ENCODE data around the gene WHRN.
A peak's percentile ranks its signal among the peaks of the same experiment; 100 is the strongest.

WHRN gene

DNA sequence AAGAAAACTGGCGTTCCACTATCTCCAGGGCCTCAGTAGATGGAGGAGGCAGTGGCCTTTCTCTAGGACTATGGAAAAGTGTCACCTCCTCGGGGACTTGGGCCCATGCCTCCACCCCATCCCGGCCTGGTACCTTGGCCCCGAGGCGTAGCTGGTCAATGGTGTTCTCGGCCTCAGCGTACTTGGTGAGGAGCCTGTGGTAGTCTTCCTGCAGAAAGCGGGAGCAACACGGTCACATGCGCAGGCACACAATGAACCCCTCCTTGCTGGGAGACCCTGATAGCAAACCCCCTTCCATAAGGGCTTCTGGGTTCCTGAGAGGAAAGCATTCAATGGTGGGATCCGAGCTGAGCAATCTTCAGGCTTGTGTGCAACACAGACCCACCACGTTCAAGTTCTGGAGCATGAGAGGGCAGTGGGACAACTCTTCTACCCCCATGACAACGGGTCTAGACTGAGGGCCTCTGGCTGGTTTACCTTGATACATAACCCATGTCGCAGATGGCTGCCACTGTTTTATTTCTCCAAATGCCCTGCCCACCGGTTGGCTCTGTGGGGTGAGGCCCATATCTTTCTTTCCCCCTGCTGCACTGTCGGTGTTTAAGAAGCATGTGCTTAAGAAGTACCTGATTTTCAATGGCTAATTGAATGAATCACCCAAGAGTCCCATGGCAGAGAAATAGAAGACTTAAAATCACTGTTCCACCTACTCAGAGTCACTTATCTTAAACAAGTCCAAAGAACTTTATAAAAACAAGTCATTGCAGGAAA lies 131.1 kb downstream of the WHRN start:
- no peak for DNase-seq (ENCODE audit: low spot score)
- TF ChIP-seq, protein P1, sequence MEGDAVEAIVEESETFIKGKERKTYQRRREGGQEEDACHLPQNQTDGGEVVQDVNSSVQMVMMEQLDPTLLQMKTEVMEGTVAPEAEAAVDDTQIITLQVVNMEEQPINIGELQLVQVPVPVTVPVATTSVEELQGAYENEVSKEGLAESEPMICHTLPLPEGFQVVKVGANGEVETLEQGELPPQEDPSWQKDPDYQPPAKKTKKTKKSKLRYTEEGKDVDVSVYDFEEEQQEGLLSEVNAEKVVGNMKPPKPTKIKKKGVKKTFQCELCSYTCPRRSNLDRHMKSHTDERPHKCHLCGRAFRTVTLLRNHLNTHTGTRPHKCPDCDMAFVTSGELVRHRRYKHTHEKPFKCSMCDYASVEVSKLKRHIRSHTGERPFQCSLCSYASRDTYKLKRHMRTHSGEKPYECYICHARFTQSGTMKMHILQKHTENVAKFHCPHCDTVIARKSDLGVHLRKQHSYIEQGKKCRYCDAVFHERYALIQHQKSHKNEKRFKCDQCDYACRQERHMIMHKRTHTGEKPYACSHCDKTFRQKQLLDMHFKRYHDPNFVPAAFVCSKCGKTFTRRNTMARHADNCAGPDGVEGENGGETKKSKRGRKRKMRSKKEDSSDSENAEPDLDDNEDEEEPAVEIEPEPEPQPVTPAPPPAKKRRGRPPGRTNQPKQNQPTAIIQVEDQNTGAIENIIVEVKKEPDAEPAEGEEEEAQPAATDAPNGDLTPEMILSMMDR (IDR thresholded peaks at IDR 0.05; ENCODE audit: extremely low read depth, insufficient read depth, missing control alignments): no peak
- in situ Hi-C loops (cut with MboI; ENCODE audit: low pct_unique_long_range_greater_than_20kb, low sequenced_read_pairs, unreplicated experiment): no loop called here

- in situ Hi-C loops (cut with MboI; ENCODE audit: low pct_unique_long_range_greater_than_20kb, low sequenced_read_pairs, unreplicated experiment): no loop called here
- TF ChIP-seq, protein P1 (IDR thresholded peaks at IDR 0.05; ENCODE audit: extremely low read depth, insufficient read depth, missing control alignments): peak; percentile 25
- DNase-seq (ENCODE audit: low spot score): peak; percentile 85
These were observed 132.3 kb downstream of the WHRN start for GRCh38 chr9:114372921-114373448.

DNA sequence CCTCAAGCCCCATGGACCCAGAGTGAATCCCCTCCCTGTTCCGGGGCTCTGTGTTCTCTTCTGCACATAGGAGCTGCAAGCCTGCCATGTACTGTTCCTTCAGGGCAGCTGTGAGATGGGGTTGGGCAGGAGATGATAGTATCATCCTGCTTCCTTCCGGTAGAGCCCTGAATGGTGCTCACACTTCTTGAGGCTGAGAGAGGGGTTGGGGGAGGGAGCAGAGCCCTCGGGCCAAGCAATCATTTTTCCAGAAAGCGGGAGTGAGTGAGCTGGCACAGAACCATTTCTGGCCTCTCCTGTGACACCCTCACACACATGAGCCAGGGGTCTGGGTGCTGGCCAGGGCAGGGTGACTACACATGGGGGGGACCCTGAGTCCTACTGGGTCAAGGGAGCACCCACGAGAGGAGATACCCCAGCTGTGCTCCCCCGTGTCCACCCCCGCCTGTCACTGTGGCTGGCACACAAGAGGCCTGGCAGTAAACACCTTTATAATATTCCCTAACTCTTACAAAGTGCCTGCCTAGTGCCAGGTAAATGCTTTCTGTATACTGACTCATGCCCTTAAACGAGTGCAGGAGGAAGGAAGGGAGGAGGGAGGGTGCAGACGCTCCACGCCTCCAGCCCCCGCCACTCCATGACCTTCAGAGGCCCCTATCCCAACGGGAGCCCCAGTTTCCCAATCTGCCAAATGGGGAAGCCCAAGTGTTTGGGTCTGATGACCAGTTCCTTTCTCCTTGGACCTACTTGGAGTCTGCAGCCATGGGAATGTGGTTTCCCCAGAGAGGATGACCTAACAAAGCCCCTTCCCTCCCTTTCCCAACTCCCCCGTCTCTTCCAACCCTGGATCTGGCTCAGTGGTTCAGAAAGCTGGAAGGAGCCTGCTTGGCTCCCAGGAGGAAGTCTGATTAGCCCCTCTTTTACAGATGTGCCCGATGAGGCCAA lies 133.0 kb downstream of the WHRN start:
- DNase-seq (ENCODE audit: low spot score): peak; percentile 62
- TF ChIP-seq, protein P1 (IDR thresholded peaks at IDR 0.05; ENCODE audit: extremely low read depth, insufficient read depth, missing control alignments): no peak
- in situ Hi-C loops (cut with MboI; ENCODE audit: low pct_unique_long_range_greater_than_20kb, low sequenced_read_pairs, unreplicated experiment): no loop called here

GRCh38 chr9:114371343-114371944 lies 133.8 kb downstream of the WHRN start:
- in situ Hi-C loops (cut with MboI; ENCODE audit: low pct_unique_long_range_greater_than_20kb, low sequenced_read_pairs, unreplicated experiment): no loop called here
- TF ChIP-seq, protein P1 (IDR thresholded peaks at IDR 0.05; ENCODE audit: extremely low read depth, insufficient read depth, missing control alignments): no peak
- no peak for DNase-seq (ENCODE audit: low spot score)

DNA sequence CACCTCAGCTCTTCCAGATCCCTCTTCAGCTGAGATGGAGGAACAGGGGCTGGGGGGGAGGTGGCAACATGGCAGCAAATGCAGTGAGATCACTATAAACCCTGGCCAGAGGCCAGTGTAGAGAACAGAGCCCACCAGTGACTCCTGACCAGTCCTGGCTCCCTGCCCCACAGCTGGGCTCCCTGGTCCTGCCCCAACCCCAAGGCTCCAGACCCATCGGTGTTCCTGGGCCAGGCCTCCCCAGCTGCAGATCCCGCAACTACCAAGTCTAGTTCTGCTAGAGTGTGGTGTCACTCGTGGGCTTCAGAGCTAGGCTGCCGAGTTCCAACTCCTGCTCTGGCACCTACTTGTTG lies 134.3 kb downstream of the WHRN start:
- in situ Hi-C loops (cut with MboI; ENCODE audit: low pct_unique_long_range_greater_than_20kb, low sequenced_read_pairs, unreplicated experiment): no loop called here
- no peak for DNase-seq (ENCODE audit: low spot score)
- TF ChIP-seq, protein P1 (IDR thresholded peaks at IDR 0.05; ENCODE audit: extremely low read depth, insufficient read depth, missing control alignments): no peak

- DNase-seq (ENCODE audit: low spot score): no peak
- TF ChIP-seq, protein P1 (IDR thresholded peaks at IDR 0.05; ENCODE audit: extremely low read depth, insufficient read depth, missing control alignments): no peak
- in situ Hi-C loops (cut with MboI; ENCODE audit: low pct_unique_long_range_greater_than_20kb, low sequenced_read_pairs, unreplicated experiment): no loop called here
These were observed 134.9 kb downstream of the WHRN start for GRCh38 chr9:114370251-114370967.
